Keratinocyte (primary cell): Measurements from ENCODE around the gene CCSER1. TPM values are rescaled to one million over a fixed set of nuclear protein-coding genes. Genes with fewer than 3 reads are reported as not detected.

Experiments
- DNase-seq: peaks from one replicate; pipeline ENCODE4 v3.0.0-alpha.2; 2011; ENCODE audit warnings: low read depth, missing footprints, low spot score
- FAIRE-seq: peaks from 2 replicates; lab custom pipeline; 2011; peaks lifted over from hg19 to GRCh38; lab: Jason Lieb, UNC
- H2AFZ ChIP-seq: 2 replicates; pipeline ENCODE4 v1.6.0; 2012; ENCODE audit warnings: low read length, control low read depth, inconsistent platforms; ENCODE audit not compliant: control insufficient read depth
- H3K27ac ChIP-seq: 2 replicates; pipeline ENCODE4 v1.5.1; 2011; ENCODE audit warnings: low read length; ENCODE audit not compliant: control insufficient read depth, insufficient read depth
- H3K27me3 ChIP-seq: 3 replicates; pipeline ENCODE4 v1.6.0; 2011; ENCODE audit warnings: low read length; ENCODE audit not compliant: control insufficient read depth, insufficient read depth; ENCODE audit errors: extremely low read depth
- H3K36me3 ChIP-seq, 2 experiments: 2 replicates in 1 of 2; 3 replicates in 1 of 2; pipeline ENCODE4 v1.5.1; 2011; ENCODE audit warnings: low read length in 2 of 2, mild to moderate bottlenecking in 1 of 2; ENCODE audit not compliant: control insufficient read depth in 2 of 2, insufficient read depth in 2 of 2; ENCODE audit errors: extremely low read depth in 1 of 2
- H3K4me1 ChIP-seq: 3 replicates; pipeline ENCODE4 v1.5.1; 2011; ENCODE audit warnings: low read length; ENCODE audit not compliant: control insufficient read depth, insufficient read depth; ENCODE audit errors: extremely low read depth
- H3K4me2 ChIP-seq: 3 replicates; pipeline ENCODE4 v1.6.0; 2011; ENCODE audit warnings: low read depth, low read length; ENCODE audit not compliant: control insufficient read depth, insufficient read depth; ENCODE audit errors: extremely low read depth
- H3K4me3 ChIP-seq, 3 experiments: fragments of 200-600 bp in 1 of 3; sonication (generic) in 1 of 3; 2 replicates in 2 of 3; 3 replicates in 1 of 3; pipeline ENCODE4 v1.5.1; 2011 to 2016; ENCODE audit warnings: low read length in 3 of 3, mild to moderate bottlenecking in 3 of 3, control low read depth in 2 of 3, inconsistent platforms in 1 of 3, low read depth in 1 of 3, mixed read lengths in 1 of 3, mixed run types in 1 of 3, moderate library complexity in 1 of 3; ENCODE audit not compliant: control insufficient read depth in 2 of 3, insufficient read depth in 2 of 3; ENCODE audit errors: extremely low read depth in 1 of 3
- H3K79me2 ChIP-seq: 2 replicates; pipeline ENCODE4 v1.6.0; 2012; ENCODE audit warnings: low read length; ENCODE audit not compliant: control insufficient read depth, insufficient read depth
- H3K9ac ChIP-seq: 3 replicates; pipeline ENCODE4 v1.6.0; 2011; ENCODE audit warnings: low read length; ENCODE audit not compliant: control insufficient read depth, insufficient read depth; ENCODE audit errors: extremely low read depth
- H3K9me1 ChIP-seq: 3 replicates; pipeline ENCODE4 v1.6.0; 2011; ENCODE audit warnings: low read length; ENCODE audit not compliant: control insufficient read depth, insufficient read depth; ENCODE audit errors: extremely low read depth
- H3K9me3 ChIP-seq: 2 replicates; pipeline ENCODE4 v1.5.1; 2012; ENCODE audit warnings: low read depth, low read length; ENCODE audit not compliant: control insufficient read depth
- H4K20me1 ChIP-seq: 3 replicates; pipeline ENCODE4 v1.6.0; 2011; ENCODE audit warnings: low read length; ENCODE audit not compliant: control insufficient read depth, insufficient read depth; ENCODE audit errors: extremely low read depth
- EZH2 ChIP-seq: IDR thresholded peaks from one replicate; pipeline ENCODE4 v1.6.1; 2012; ENCODE audit warnings: inconsistent platforms, mild to moderate bottlenecking, low read length, moderate library complexity
- dilution Hi-C: fragments of 300-500 bp; cut with MboI; formaldehyde crosslinking; loops from one replicate; pipeline ENCODE4 v1.7.0; 2020; ENCODE audit warnings: low sequenced_read_pairs; ENCODE audit not compliant: extremely low pct_ligation_motif_present
- polyA plus RNA-seq, 5 experiments: library from polyadenylated mRNA; depleted of rRNA in 3 of 5; stranded (reverse) in 3 of 5; stranded (forward) in 1 of 5; unstranded in 1 of 5; fragments of >200 nt; gene quantifications; 1 replicate in 1 of 5; 2 replicates in 3 of 5; 3 replicates in 1 of 5; pipeline versions ENCODE4 v1.2.1 to v1.2.3, GENCODE V29; 2011 to 2012; ENCODE audit warnings: missing spikeins in 2 of 5, low read depth in 1 of 5, low replicate concordance in 1 of 5
- TF ChIP-seq, protein P1 (sequence below), 3 experiments: IDR thresholded peaks in 1 of 3; conservative IDR thresholded peaks in 1 of 3; optimal IDR thresholded peaks in 1 of 3; 2 replicates in 2 of 3; 3 replicates in 1 of 3; pipeline versions ENCODE3 to v1.5.1; 2011; ENCODE audit warnings: low read length in 3 of 3, mild to moderate bottlenecking in 3 of 3, moderate library complexity in 2 of 3, control low read depth in 1 of 3, inconsistent platforms in 1 of 3; ENCODE audit not compliant: insufficient read depth in 2 of 3; ENCODE audit errors: extremely low read depth in 1 of 3

CCSER1 gene
- polyA plus RNA-seq, 1 donor (not counting 4 experiments of a cell fraction or from before 2014, with no cell fraction given) = 1.2 TPM

DNA sequence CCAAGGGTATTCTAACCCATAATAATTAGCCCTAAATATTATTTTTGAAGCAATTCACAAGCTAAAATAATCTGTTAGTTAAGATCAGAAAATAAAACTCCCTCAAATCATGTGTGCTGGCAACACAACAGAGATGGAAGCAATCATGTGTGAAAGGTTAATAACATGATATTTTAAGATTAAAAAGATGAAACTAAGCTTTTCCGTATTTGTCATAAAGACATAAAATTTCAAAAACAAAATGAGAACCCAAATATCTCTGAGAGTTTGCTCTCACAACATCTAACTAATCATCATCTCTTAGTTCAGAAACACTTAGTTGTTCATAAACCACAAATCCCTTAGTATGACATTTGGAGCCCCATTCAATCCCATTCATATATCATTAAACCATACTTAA, 749.1 kb downstream of the CCSER1 start:
- Histone ChIP-seq H3K36me3 (no peaks in the 10 kb centered on the region), H3K9ac (no peak overlapping the region), H4K20me1 (no peaks in the 10 kb centered on the region), H3K79me2 (no peaks in the 10 kb centered on the region), H3K4me1 (no peaks in the 10 kb centered on the region), H2AFZ (no peak overlapping the region), H3K4me3 (no peak overlapping the region), H3K27ac (no peak overlapping the region), H3K9me1 (no peaks in the 10 kb centered on the region), H3K27me3 (no peaks in the 10 kb centered on the region), H3K4me2 (no peak overlapping the region), H3K9me3 (no peaks in the 10 kb centered on the region)
- DNase-seq (no peak), FAIRE-seq (no peak)
- no peak for TF ChIP-seq EZH2
- TF ChIP-seq, protein P1, sequence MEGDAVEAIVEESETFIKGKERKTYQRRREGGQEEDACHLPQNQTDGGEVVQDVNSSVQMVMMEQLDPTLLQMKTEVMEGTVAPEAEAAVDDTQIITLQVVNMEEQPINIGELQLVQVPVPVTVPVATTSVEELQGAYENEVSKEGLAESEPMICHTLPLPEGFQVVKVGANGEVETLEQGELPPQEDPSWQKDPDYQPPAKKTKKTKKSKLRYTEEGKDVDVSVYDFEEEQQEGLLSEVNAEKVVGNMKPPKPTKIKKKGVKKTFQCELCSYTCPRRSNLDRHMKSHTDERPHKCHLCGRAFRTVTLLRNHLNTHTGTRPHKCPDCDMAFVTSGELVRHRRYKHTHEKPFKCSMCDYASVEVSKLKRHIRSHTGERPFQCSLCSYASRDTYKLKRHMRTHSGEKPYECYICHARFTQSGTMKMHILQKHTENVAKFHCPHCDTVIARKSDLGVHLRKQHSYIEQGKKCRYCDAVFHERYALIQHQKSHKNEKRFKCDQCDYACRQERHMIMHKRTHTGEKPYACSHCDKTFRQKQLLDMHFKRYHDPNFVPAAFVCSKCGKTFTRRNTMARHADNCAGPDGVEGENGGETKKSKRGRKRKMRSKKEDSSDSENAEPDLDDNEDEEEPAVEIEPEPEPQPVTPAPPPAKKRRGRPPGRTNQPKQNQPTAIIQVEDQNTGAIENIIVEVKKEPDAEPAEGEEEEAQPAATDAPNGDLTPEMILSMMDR (optimal IDR thresholded peaks at IDR 0.05 in 1 of 3, IDR thresholded peaks at IDR 0.05 in 1 of 3, conservative IDR thresholded peaks at IDR 0.05 in 1 of 3; ENCODE audit: extremely low read depth in 1 of 3, insufficient read depth in 2 of 3, low read length in 3 of 3) = no peak
- dilution Hi-C loops = no loop called here

DNA sequence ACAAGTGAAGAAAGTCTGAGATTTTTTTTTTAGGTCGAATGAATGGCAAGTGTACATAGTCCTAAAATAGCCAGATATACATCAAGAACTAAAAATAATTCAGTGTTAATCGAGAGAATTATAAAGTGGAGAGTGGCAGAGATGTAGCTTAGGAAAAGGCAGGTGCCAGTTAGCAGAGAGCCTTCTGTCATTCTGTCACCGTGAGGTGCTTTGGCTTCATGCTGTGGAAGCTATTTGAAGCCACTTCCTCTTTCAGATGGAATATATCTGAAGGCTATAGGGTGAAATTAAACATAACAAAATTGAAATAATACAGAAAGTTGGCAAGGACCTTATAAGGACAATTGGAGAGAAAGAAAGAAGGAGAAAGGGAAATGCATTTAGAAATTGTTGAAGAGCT, 756.3 kb downstream of the CCSER1 start:
- Histone ChIP-seq H2AFZ (no peak overlapping the region), H3K79me2 (no peaks in the 10 kb centered on the region), H3K9me1 (no peaks in the 10 kb centered on the region), H3K27ac (no peak overlapping the region), H3K9me3 (no peaks in the 10 kb centered on the region), H3K4me1 (no peaks in the 10 kb centered on the region), H3K27me3 (no peaks in the 10 kb centered on the region), H3K4me2 (no peak overlapping the region), H3K4me3 (no peak overlapping the region), H3K36me3 (no peaks in the 10 kb centered on the region), H4K20me1 (no peaks in the 10 kb centered on the region), H3K9ac (no peak overlapping the region)
- FAIRE-seq (no peak), DNase-seq (no peak)
- dilution Hi-C loops = no loop called here
- TF ChIP-seq EZH2 = no peak
- TF ChIP-seq, protein P1 (optimal IDR thresholded peaks at IDR 0.05 in 1 of 3, IDR thresholded peaks at IDR 0.05 in 1 of 3, conservative IDR thresholded peaks at IDR 0.05 in 1 of 3; ENCODE audit: extremely low read depth in 1 of 3, insufficient read depth in 2 of 3, low read length in 3 of 3) = no peak
